DOHH2 (cell line): ENCODE data around the gene LMO7.

Experiments used
- H3F3A ChIP-seq: fragments of 200-600 bp; sonication (generic), shearing (Covaris generic); 2 replicates; pipeline ENCODE4 v1.6.0; 2016; ENCODE audit warnings: antibody characterized with exemption, mild to moderate bottlenecking; ENCODE audit not compliant: control insufficient read depth, insufficient read depth
- H3K27ac ChIP-seq: fragments of 200-600 bp; sonication (generic); 2 replicates; pipeline ENCODE4 v1.5.1; 2014; ENCODE audit warnings: low read depth, mild to moderate bottlenecking, low read length, moderate library complexity
- H3K27me3 ChIP-seq: fragments of 200-600 bp; sonication (generic); 2 replicates; pipeline ENCODE4 v1.6.1; 2014; ENCODE audit warnings: mild to moderate bottlenecking, low read length, mixed read lengths; ENCODE audit not compliant: control insufficient read depth
- H3K36me3 ChIP-seq: fragments of 200-600 bp; sonication (generic); 2 replicates; pipeline ENCODE4 v1.6.1; 2014; ENCODE audit warnings: mild to moderate bottlenecking, low read length, moderate library complexity, mixed read lengths; ENCODE audit not compliant: control insufficient read depth
- H3K4me1 ChIP-seq: fragments of 200-600 bp; sonication (generic); 2 replicates; pipeline ENCODE4 v1.6.1; 2014; ENCODE audit warnings: mild to moderate bottlenecking, low read length, mixed read lengths; ENCODE audit not compliant: control insufficient read depth
- H3K4me2 ChIP-seq: fragments of 200-600 bp; sonication (generic); 2 replicates; pipeline ENCODE4 v1.6.0; 2014; ENCODE audit warnings: mild to moderate bottlenecking, low read length, moderate library complexity
- H3K4me3 ChIP-seq: fragments of 200-600 bp; sonication (generic); 2 replicates; pipeline ENCODE4 v1.5.1; 2014; ENCODE audit warnings: mild to moderate bottlenecking, low read length, mixed read lengths
- H3K79me2 ChIP-seq: fragments of 200-600 bp; sonication (generic); 2 replicates; pipeline ENCODE4 v1.6.1; 2014; ENCODE audit warnings: mild to moderate bottlenecking, low read length, mixed read lengths; ENCODE audit not compliant: control insufficient read depth
- H3K9me2 ChIP-seq: fragments of 200-600 bp; sonication (generic); replicated peaks from 2 replicates; pipeline ENCODE4 v1.6.1; 2014; ENCODE audit warnings: mild to moderate bottlenecking, low read length, mixed read lengths; ENCODE audit not compliant: control insufficient read depth
- H3K9me3 ChIP-seq: fragments of 200-600 bp; sonication (generic); 2 replicates; pipeline ENCODE4 v1.6.1; 2014; ENCODE audit warnings: antibody characterized with exemption, low read length, mixed read lengths; ENCODE audit not compliant: control insufficient read depth, insufficient read depth
- H4K20me1 ChIP-seq: fragments of 200-600 bp; sonication (generic); 2 replicates; pipeline ENCODE4 v1.6.0; 2014; ENCODE audit warnings: low read depth, mild to moderate bottlenecking, antibody characterized with exemption, low read length, moderate library complexity; ENCODE audit not compliant: control insufficient read depth, insufficient read depth
- CTCF ChIP-seq: fragments of 200-600 bp; sonication (generic); IDR thresholded peaks from one replicate; pipeline ENCODE4 v1.5.1; 2014; ENCODE audit warnings: antibody characterized with exemption, mild to moderate bottlenecking, low read depth, low read length; ENCODE audit not compliant: poor library complexity, severe bottlenecking
- EZH2phosphoT487 ChIP-seq: fragments of 200-600 bp; sonication (generic); IDR thresholded peaks from 2 replicates; pipeline ENCODE4 v1.6.1; 2017; ENCODE audit warnings: borderline replicate concordance, mild to moderate bottlenecking, antibody characterized with exemption, low read length, moderate library complexity, mixed read lengths

The LMO7 gene

GRCh38 chr13:75881109-75881775 is 245.1 kb downstream of the LMO7 start:
- H3K79me2 ChIP-seq = no peaks in the 10 kb centered on the region
- H4K20me1 ChIP-seq = no peaks in the 10 kb centered on the region
- H3K27ac ChIP-seq = no peak overlapping the region
- H3F3A ChIP-seq = no peaks in the 10 kb centered on the region
- H3K9me2 ChIP-seq = no peaks in the 10 kb centered on the region
- no peak overlapping the region for H3K4me2 ChIP-seq
- no peak for TF ChIP-seq CTCF
- no peak for TF ChIP-seq EZH2phosphoT487
- H3K9me3 ChIP-seq = no peaks in the 10 kb centered on the region
- no peaks in the 10 kb centered on the region for H3K4me1 ChIP-seq
- no peak overlapping the region for H3K4me3 ChIP-seq
- no peaks in the 10 kb centered on the region for H3K36me3 ChIP-seq
- H3K27me3 ChIP-seq = peaks cover 10% of the 10 kb centered on the region; the same call in 1 of the 2 replicates

GRCh38 chr13:75882261-75882660 is 246.1 kb downstream of the LMO7 start:
- H3K36me3 ChIP-seq = no peaks in the 10 kb centered on the region
- no peak overlapping the region for H3K4me2 ChIP-seq
- H3K27me3 ChIP-seq = peaks cover 8% of the 10 kb centered on the region; the same call in 1 of the 2 replicates
- H3K79me2 ChIP-seq = no peaks in the 10 kb centered on the region
- H4K20me1 ChIP-seq = no peaks in the 10 kb centered on the region
- H3K4me1 ChIP-seq = no peaks in the 10 kb centered on the region
- H3F3A ChIP-seq = no peaks in the 10 kb centered on the region
- no peak overlapping the region for H3K4me3 ChIP-seq
- no peaks in the 10 kb centered on the region for H3K9me3 ChIP-seq
- TF ChIP-seq EZH2phosphoT487 (no peak), CTCF (no peak)
- no peaks in the 10 kb centered on the region for H3K9me2 ChIP-seq
- H3K27ac ChIP-seq = no peak overlapping the region

GRCh38 chr13:75889427-75889826 is 253.3 kb downstream of the LMO7 start:
- Histone ChIP-seq H3K9me2 (no peaks in the 10 kb centered on the region), H3K9me3 (no peaks in the 10 kb centered on the region), H3K79me2 (no peaks in the 10 kb centered on the region), H3K4me3 (no peak overlapping the region), H3K36me3 (no peaks in the 10 kb centered on the region), H3K4me1 (no peaks in the 10 kb centered on the region), H3K27ac (no peak overlapping the region), H3K27me3 (0 out of 2 replicates have a peak, but pooled peaks cover 2% of the 10 kb centered on the region), H3F3A (no peaks in the 10 kb centered on the region), H3K4me2 (no peak overlapping the region), H4K20me1 (no peaks in the 10 kb centered on the region)
- TF ChIP-seq EZH2phosphoT487 (no peak), CTCF (no peak)
